Transverse colon (tissue), 4 donors: Measurements from ENCODE around the gene FOXJ3. TPM values are rescaled to one million over a fixed set of nuclear protein-coding genes. Genes with fewer than 3 reads are reported as not detected.

Source experiments
- DNase-seq: peaks from one replicate; pipeline ENCODE4 v3.0.0-alpha.2; 2019
- H3K27ac ChIP-seq, 4 donors: fragments of 200-600 bp; sonication (generic); 2 replicates each; pipeline ENCODE4 v1.5.1; 2016 to 2018; ENCODE audit warnings: inconsistent platforms in 4 of 4
- H3K27me3 ChIP-seq: fragments of 200-600 bp; sonication (generic); 2 replicates; pipeline ENCODE4 v1.5.1; 2017; ENCODE audit warnings: inconsistent platforms
- H3K36me3 ChIP-seq, 4 donors: fragments of 200-600 bp; sonication (generic); 2 replicates each; pipeline ENCODE4 v1.5.1; 2017 to 2019; ENCODE audit warnings: inconsistent platforms in 4 of 4
- H3K4me1 ChIP-seq, 4 donors: fragments of 200-600 bp; sonication (generic); 2 replicates each; pipeline ENCODE4 v1.5.1; 2017 to 2020; ENCODE audit warnings: inconsistent platforms in 4 of 4
- H3K4me3 ChIP-seq, 4 donors: fragments of 200-600 bp; sonication (generic); 1 replicate in 1 of 4; 2 replicates in 3 of 4; pipeline versions ENCODE4 v1.5.1 to v1.6.1; 2017 to 2019; ENCODE audit warnings: inconsistent platforms in 4 of 4
- H3K9me3 ChIP-seq, 2 donors: fragments of 200-600 bp; sonication (generic); 2 replicates each; pipeline ENCODE4 v1.5.1; 2017 to 2019; ENCODE audit warnings: inconsistent platforms in 2 of 2
- CTCF ChIP-seq, 5 experiments: fragments of 200-600 bp in 3 of 5; fragments of 450-650 bp in 2 of 5; sonication (generic) in 3 of 5; IDR thresholded peaks; 1 replicate in 2 of 5; 2 replicates in 3 of 5; pipeline ENCODE4 v1.5.1; 2016 to 2017; ENCODE audit warnings: antibody characterized with exemption in 5 of 5, inconsistent platforms in 3 of 5, mild to moderate bottlenecking in 2 of 5, moderate library complexity in 1 of 5
- EP300 ChIP-seq: sonication (generic); formaldehyde crosslinking; IDR thresholded peaks from one replicate; pipeline ENCODE4 v1.6.1; 2017; ENCODE audit warnings: antibody characterized with exemption, low read depth
- POLR2A ChIP-seq: fragments of 450-650 bp; IDR thresholded peaks from one replicate; pipeline ENCODE4 v1.6.1; 2016; ENCODE audit warnings: antibody characterized with exemption, mild to moderate bottlenecking, moderate library complexity
- POLR2AphosphoS5 ChIP-seq, 3 donors: sonication (generic); formaldehyde crosslinking; IDR thresholded peaks; one replicate each; pipeline ENCODE4 v1.6.1; 2016; ENCODE audit warnings: antibody characterized with exemption in 3 of 3
- WGBS, 2 donors: methylation state at CpG; one replicate each; pipeline ENCODE4 v1.1.5; 2018; ENCODE audit warnings: low coverage in 1 of 2; 5-methylcytosine and 5-hydroxymethylcytosine counted together
- in situ Hi-C, 4 donors: fragments of 200-750 bp; cut with MboI; loops; one replicate each; pipeline versions ENCODE4 v1.15.0 to v1.15.1; 2017; ENCODE audit warnings: low sequenced_read_pairs in 3 of 4, low pct_ligation_motif_present in 1 of 4, low pct_unique_long_range_greater_than_20kb in 1 of 4
- intact Hi-C: fragments of 100-400 bp; cut with DNase I; formaldehyde crosslinking; loops from one replicate; pipeline ENCODE4 v1.15.1; 2023; ENCODE audit warnings: low total_unique reads
- total RNA-seq, 4 donors: library from RNA; depleted of rRNA; stranded (reverse); fragments of >200 nt; gene quantifications; one replicate each; pipeline ENCODE4 v1.1.0, GENCODE V29; 2016

FOXJ3 gene
- total RNA-seq, 4 donors from 2014 or later, result 18.5 to 62.1 (median 38.6) TPM

- no peaks in the 10 kb centered on the region for H3K9me3 ChIP-seq
- in situ Hi-C loops (loop anchor here (10.0 to 25.0 kb wide), 4 partner anchors 328 to 430 kb away; partner anchors contain the start of genes C1orf50 (in 3 of the 4), P3H1 (in 3 of the 4), CLDN19 (in 1 of the 4) and PPIH (in 1 of the 4)), intact Hi-C loops (loop anchor here (10.0 kb wide), 1 partner anchor 430 kb away; the partner anchor contains the start of genes C1orf50 and P3H1)
- H3K36me3 ChIP-seq, result no peaks in the 10 kb centered on the region
- peaks cover 4 to 59% (median 33%) of the 10 kb centered on the region in 4 donors for H3K4me1 ChIP-seq
- peak overlapping the region; percentile 80 to 100 (median 93) for H3K4me3 ChIP-seq
- TF ChIP-seq CTCF (IDR thresholded peaks at IDR 0.05), result no peak
- no peak for TF ChIP-seq POLR2A
- TF ChIP-seq POLR2AphosphoS5 (IDR thresholded peaks at IDR 0.05), result no peak
- TF ChIP-seq EP300, result no peak
- peak overlapping the region; percentile 95 to 99 (median 96) for H3K27ac ChIP-seq
- no peaks in the 10 kb centered on the region for H3K27me3 ChIP-seq
- peak; percentile 48 for DNase-seq
- 0% methylated on average over 31 of the region's 58 CpGs; no CpG with 5 or more reads in 1 of the 2 donors for WGBS, 2 donors
These were observed 590 bp downstream of the FOXJ3 start for GRCh38 chr1:42334240-42335049.

- H3K4me3 ChIP-seq, result peak overlapping the region; percentile 80 to 100 (median 93)
- no peak for DNase-seq
- H3K27me3 ChIP-seq, result no peaks in the 10 kb centered on the region
- in situ Hi-C loops (loop anchor here (10.0 to 25.0 kb wide), 4 partner anchors 329 to 431 kb away; partner anchors contain the start of genes C1orf50 (in 3 of the 4), P3H1 (in 3 of the 4), CLDN19 (in 1 of the 4) and PPIH (in 1 of the 4)), intact Hi-C loops (loop anchor here (10.0 kb wide), 1 partner anchor 431 kb away; the partner anchor contains the start of genes C1orf50 and P3H1)
- 0 to 4% methylated on average over 4 to 6 of the region's 6 CpGs for WGBS, 2 donors
- TF ChIP-seq POLR2AphosphoS5 (IDR thresholded peaks at IDR 0.05) (no peak), POLR2A (no peak), EP300 (no peak), CTCF (IDR thresholded peaks at IDR 0.05) (no peak)
- peak overlapping the region; percentile 95 to 99 (median 96) for H3K27ac ChIP-seq
- no peaks in the 10 kb centered on the region for H3K9me3 ChIP-seq
- H3K36me3 ChIP-seq, result no peaks in the 10 kb centered on the region
- peaks cover 4 to 58% (median 32%) of the 10 kb centered on the region in 4 donors for H3K4me1 ChIP-seq
These were observed 1.3 kb downstream of the FOXJ3 start for GRCh38 chr1:42333662-42334239.

- DNase-seq, result no peak
- Histone ChIP-seq H3K27ac (no peak overlapping the region), H3K27me3 (no peaks in the 10 kb centered on the region), H3K4me3 (no peak overlapping the region), H3K36me3 (no peaks in the 10 kb centered on the region), H3K9me3 (no peaks in the 10 kb centered on the region), H3K4me1 (peaks cover 4 to 56% (median 29%) of the 10 kb centered on the region in 4 donors)
- intact Hi-C loops, result loop anchor here (10.0 kb wide), 1 partner anchor 432 kb away; the partner anchor contains the start of genes C1orf50 and P3H1
- in situ Hi-C loops, result loop anchor here (10.0 to 25.0 kb wide), 4 partner anchors 329 to 432 kb away; partner anchors contain the start of genes C1orf50 (in 3 of the 4), P3H1 (in 3 of the 4), CLDN19 (in 1 of the 4) and PPIH (in 1 of the 4)
- TF ChIP-seq POLR2A, result no peak
- TF ChIP-seq CTCF (IDR thresholded peaks at IDR 0.05), result no peak
- TF ChIP-seq POLR2AphosphoS5 (IDR thresholded peaks at IDR 0.05), result no peak
- no peak for TF ChIP-seq EP300
- 73 to 80% methylated on average over 6 of the region's 6 CpGs for WGBS, 2 donors
These were observed 2.2 kb downstream of the FOXJ3 start for GRCh38 chr1:42332877-42333276.
